Smooth muscle cell (in vitro differentiated cells): ENCODE data around the gene CCDC192. TPM values are rescaled to one million over a fixed set of nuclear protein-coding genes. Genes with fewer than 3 reads are reported as not detected.

Experiments used
- DNase-seq: peaks from one replicate; lab custom pipeline; 2025; ENCODE audit not compliant: unreplicated experiment; lab: John Stamatoyannopoulos, UW
- H2AFZ ChIP-seq: fragments of 200-600 bp; sonication (generic); 2 replicates; pipeline ENCODE4 v1.6.0; 2016; ENCODE audit warnings: antibody characterized with exemption, low read depth, mild to moderate bottlenecking
- H3F3A ChIP-seq: fragments of 200-600 bp; sonication (generic); 2 replicates; pipeline ENCODE4 v1.6.0; 2017; ENCODE audit warnings: antibody characterized with exemption, low read depth
- H3K27ac ChIP-seq: fragments of 200-600 bp; sonication (generic); 2 replicates; pipeline ENCODE4 v1.5.1; 2016; ENCODE audit warnings: low read depth, mild to moderate bottlenecking
- H3K27me3 ChIP-seq: fragments of 200-600 bp; sonication (generic); 2 replicates; pipeline ENCODE4 v1.6.1; 2016; ENCODE audit warnings: low read depth, mild to moderate bottlenecking
- H3K36me3 ChIP-seq: fragments of 200-600 bp; sonication (generic); 2 replicates; pipeline ENCODE4 v1.5.1; 2016; ENCODE audit warnings: low read depth
- H3K4me1 ChIP-seq: fragments of 200-600 bp; sonication (generic); 2 replicates; pipeline ENCODE4 v1.5.1; 2016; ENCODE audit warnings: low read depth
- H3K4me2 ChIP-seq: fragments of 200-600 bp; sonication (generic); 2 replicates; pipeline ENCODE4 v1.6.0; 2016; ENCODE audit warnings: mild to moderate bottlenecking
- H3K4me3 ChIP-seq: fragments of 200-600 bp; sonication (generic); 2 replicates; pipeline ENCODE4 v1.5.1; 2016; ENCODE audit warnings: mild to moderate bottlenecking
- H3K79me2 ChIP-seq: fragments of 200-600 bp; sonication (generic); 2 replicates; pipeline ENCODE4 v1.6.0; 2016; ENCODE audit warnings: low read depth, mild to moderate bottlenecking
- H3K9ac ChIP-seq: fragments of 200-600 bp; sonication (generic); 2 replicates; pipeline ENCODE4 v1.6.0; 2016; ENCODE audit warnings: low read depth
- H3K9me3 ChIP-seq: fragments of 200-600 bp; sonication (generic); replicated peaks from 2 replicates; pipeline ENCODE4 v1.5.1; 2016; ENCODE audit warnings: low read depth
- H4K20me1 ChIP-seq: fragments of 200-600 bp; sonication (generic); 2 replicates; pipeline ENCODE4 v1.6.0; 2016; ENCODE audit warnings: low read depth
- CTCF ChIP-seq: fragments of 200-600 bp; sonication (generic); IDR thresholded peaks from 2 replicates; pipeline ENCODE4 v1.5.1; 2017; ENCODE audit warnings: borderline replicate concordance, mild to moderate bottlenecking, antibody characterized with exemption; ENCODE audit not compliant: insufficient read depth, poor library complexity, severe bottlenecking
- WGBS: methylation state at CpG from one replicate; pipeline ENCODE4 v1.1.7; 2016; ENCODE audit warnings: low lambda C conversion rate; 5-methylcytosine and 5-hydroxymethylcytosine counted together
- polyA plus RNA-seq: library from polyadenylated mRNA; unstranded; fragments of >200 nt; fragmentation: Nextera tagmentation; extraction: Ambion mirVana; gene quantifications from 2 replicates; pipeline ENCODE4 v1.2.1, GENCODE V29; 2016
- total RNA-seq: library from RNA; depleted of rRNA; stranded (reverse); fragments of >200 nt; gene quantifications from 2 replicates; pipeline ENCODE4 v1.2.3, GENCODE V29; 2014

Gene CCDC192
- total and polyA plus RNA-seq, 2 experiments from 2014 or later = not detected

GRCh38 chr5:127910307-127910956, 207.2 kb downstream of the CCDC192 start:
- Histone ChIP-seq H3K79me2 (no peaks in the 10 kb centered on the region), H3K4me1 (no peaks in the 10 kb centered on the region), H3K4me3 (no peak overlapping the region), H3K9me3 (no peaks in the 10 kb centered on the region), H3K4me2 (no peak overlapping the region), H4K20me1 (no peaks in the 10 kb centered on the region), H2AFZ (no peak overlapping the region), H3K27me3 (peaks cover 8% of the 10 kb centered on the region), H3K27ac (no peak overlapping the region), H3F3A (no peaks in the 10 kb centered on the region), H3K9ac (no peak overlapping the region), H3K36me3 (no peaks in the 10 kb centered on the region)
- no peak for TF ChIP-seq CTCF
- 89% methylated on average over 2 of the region's 2 CpGs for WGBS
- no peak for DNase-seq

DNA sequence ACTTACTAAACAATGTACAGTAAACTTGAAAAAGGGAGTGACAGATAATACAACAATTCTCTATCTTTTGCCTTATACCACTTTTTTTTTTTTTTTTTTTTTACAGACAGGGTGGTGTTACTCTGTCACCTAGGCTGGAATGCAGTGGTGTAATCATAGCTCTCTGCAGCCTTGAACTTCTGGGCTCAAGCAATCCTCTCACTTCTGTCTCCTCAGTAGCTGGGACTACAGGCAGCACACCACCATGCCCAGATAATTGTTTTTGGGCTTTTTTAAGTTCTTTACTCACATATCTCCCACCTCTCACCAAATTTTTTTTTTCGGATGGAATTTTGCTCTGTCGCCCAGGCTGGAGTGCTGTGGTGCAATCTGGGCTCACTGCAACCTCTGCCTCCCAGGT, 208.4 kb downstream of the CCDC192 start:
- no peak overlapping the region for H3K27ac ChIP-seq
- H3K79me2 ChIP-seq = no peaks in the 10 kb centered on the region
- no peak overlapping the region for H3K4me3 ChIP-seq
- H3K27me3 ChIP-seq = no peaks in the 10 kb centered on the region
- no peak overlapping the region for H3K9ac ChIP-seq
- H2AFZ ChIP-seq = no peak overlapping the region
- H4K20me1 ChIP-seq = no peaks in the 10 kb centered on the region
- H3K4me2 ChIP-seq = no peak overlapping the region
- H3K4me1 ChIP-seq = no peaks in the 10 kb centered on the region
- 83% methylated on average over 2 of the region's 2 CpGs for WGBS
- H3K9me3 ChIP-seq = no peaks in the 10 kb centered on the region
- H3F3A ChIP-seq = no peaks in the 10 kb centered on the region
- TF ChIP-seq CTCF = no peak
- no peaks in the 10 kb centered on the region for H3K36me3 ChIP-seq
- no peak for DNase-seq

DNA sequence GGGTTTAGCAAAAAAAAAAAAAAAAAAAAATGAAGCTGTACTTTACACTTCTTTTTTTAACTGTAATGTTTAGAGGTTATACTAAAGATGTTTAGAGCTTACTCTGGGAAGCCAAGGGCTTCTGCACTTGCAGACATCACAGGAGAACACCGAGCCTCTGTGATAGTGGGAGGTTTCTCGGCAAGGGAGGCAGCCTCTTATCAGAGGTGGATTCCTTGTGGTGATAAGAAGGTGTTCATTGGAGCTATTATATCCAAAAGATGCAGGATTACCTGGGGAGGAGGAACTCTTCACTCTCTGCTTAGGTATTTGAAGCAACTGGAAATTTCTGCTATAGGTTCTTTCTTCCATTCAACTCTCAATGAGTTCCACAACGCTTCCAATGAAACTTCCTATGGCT, 209.2 kb downstream of the CCDC192 start:
- Histone ChIP-seq H3K4me3 (no peak overlapping the region), H3K4me2 (no peak overlapping the region), H3K27me3 (no peaks in the 10 kb centered on the region), H3K36me3 (no peaks in the 10 kb centered on the region), H2AFZ (no peak overlapping the region), H3F3A (no peaks in the 10 kb centered on the region), H3K79me2 (no peaks in the 10 kb centered on the region), H3K27ac (no peak overlapping the region), H3K4me1 (no peaks in the 10 kb centered on the region), H3K9ac (no peak overlapping the region), H3K9me3 (no peaks in the 10 kb centered on the region), H4K20me1 (no peaks in the 10 kb centered on the region)
- whole genome bisulfite sequencing = 92% methylated on average over 3 of the region's 3 CpGs
- no peak for DNase-seq
- no peak for TF ChIP-seq CTCF
